NCI-H2107 (cell line): ENCODE data around the gene AOPEP.

Source experiments
- DNase-seq: peaks from one replicate; lab custom pipeline; 2025; lab: John Stamatoyannopoulos, UW

The AOPEP gene

DNA sequence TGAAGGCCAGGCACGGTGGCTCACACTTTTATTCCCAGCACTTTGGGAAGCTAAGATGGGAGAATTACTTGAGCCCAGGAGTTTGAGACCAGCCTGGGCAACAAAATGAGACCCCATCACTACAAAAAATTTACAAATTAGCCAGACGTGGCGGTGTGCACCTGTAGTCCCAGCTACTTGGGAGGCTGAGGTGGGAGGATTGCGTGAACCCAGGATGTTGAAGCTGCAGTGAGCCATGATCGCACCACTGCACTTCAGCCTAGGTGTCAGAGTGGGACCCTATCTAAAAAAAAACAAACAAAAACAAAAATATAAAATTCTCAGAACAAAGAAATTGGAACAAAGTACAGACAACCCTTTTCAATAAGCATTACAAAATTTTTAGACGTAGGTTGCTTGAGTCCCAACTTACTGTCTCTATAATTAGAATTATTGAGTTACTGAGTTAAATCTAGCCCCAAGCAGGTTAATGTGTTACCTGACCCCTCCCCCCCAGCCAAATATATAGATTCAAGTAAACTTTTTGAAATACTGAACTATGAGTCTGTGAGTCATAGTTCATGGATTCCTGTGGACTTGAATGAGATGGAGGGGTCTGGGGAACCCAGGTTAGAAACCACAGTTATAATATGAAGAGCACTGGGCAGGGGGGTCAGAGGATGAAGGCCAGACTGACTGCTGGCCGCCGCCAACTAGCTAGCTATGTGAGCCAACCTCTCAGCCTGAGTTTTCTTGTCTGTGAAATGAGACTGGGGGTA, 173.1 kb downstream of the AOPEP start:
- DNase-seq, result no peak

DNA sequence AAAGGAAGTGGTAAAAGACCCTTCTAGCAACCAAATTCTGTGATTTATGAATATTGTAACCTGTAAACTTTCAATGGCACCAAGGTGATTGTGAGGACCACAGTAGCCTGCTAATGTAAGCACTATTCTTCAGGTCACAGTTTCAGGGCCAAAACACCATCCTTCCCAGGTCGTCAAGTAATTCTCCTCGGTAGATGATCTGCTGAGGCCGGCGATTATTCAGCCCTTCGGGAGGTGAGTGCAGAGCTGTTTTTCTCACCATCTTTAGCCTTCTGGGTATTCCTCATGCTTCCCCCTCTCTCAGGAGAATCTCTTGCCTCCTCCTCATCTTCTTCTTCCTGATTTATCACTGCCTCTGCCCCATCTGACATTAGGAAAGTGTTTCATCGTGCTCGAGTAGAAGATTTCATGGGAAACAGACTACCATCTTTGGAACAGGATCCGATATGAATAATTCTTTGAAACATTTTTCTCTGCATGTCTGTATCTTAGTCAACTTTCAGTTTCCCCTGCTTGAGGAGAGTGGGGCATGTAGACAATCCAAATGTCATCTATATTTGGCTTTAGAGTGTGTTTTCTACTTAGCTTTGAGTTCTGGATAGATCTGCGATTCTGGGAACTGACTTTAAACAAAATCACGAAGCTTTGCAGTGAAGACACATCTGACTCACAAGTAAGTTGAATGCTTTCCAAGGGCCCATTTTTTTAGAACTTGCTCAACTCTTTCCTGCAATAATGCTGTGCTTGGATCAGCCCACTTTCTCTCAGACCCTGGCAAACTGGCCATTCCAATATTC, 173.9 kb downstream of the AOPEP start:
- DNase-seq, result no peak

DNA sequence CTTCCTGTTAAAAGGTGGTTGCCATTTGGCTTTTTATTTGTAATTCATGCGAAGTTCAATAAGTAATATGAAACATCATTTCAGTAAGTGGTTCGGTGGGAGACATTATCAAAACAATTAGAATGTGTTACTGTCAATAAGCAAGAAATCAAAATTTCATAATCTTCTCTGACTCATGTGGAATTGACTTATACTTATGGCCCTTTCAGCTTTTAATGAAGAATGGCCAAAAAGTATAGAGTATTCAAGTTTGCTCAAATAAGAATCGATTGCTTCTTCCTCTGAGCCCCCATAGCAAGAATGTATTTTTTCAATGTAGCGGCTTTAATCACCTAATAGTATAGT, 174.5 kb downstream of the AOPEP start:
- no peak for DNase-seq

DNA sequence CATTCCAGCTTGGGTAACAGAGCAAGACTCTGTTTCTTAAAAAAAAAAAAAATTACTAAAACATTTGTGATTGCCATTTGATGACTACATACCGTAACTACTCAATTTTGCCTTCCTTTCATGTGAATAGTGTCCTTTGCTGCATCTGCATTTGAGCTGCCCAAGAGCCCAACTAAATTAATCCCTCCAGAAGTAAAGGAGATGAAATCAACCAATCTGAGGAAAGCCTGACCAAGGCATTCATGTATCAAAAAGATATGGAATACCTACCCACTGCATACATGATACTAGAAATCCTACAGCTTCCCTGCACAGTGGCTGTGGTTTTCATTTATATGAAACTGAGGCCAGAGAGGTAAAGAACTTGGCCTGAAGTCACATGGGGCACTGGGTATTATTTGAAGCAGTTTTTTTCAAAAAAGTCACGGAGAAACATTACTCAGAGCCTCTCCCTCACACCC, 177.5 kb downstream of the AOPEP start:
- no peak for DNase-seq

DNA sequence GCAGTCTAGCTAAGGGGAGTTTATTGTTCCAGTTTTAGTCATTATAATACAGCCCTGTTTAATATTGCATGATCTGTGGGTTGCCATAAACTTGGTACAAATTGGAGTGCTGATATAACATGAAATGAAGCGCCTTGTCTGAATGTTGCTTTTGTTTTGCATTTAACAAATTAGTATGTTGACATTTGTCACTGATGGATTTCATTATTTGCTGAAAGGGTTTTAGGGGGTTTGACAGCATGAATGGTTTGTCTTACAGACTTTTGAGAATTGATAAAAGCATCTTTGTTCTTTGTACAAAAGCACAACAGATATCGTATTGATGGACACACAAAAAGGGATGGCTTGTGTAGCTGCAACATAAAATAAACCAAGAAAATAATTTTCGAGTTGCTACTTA, 178.3 kb downstream of the AOPEP start:
- DNase-seq, result no peak

DNA sequence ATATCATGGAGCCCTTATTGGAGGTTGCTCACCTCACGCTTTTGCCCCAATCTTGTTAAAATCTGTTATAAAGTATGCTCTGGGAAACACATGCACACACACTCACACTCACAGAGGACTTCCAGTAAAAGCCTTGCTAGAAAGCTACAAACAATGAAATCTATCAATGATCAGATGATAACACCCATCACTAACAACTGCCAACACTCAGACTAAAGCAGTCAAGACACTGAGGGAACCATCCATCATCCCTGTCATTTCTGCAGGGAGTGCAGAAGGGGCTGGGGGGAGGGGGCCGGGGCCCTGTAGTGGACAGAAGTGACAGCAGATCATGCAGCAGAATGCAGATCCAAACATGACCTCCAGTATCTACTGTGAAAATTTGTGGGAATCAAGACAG, 179.1 kb downstream of the AOPEP start:
- no peak for DNase-seq

DNA sequence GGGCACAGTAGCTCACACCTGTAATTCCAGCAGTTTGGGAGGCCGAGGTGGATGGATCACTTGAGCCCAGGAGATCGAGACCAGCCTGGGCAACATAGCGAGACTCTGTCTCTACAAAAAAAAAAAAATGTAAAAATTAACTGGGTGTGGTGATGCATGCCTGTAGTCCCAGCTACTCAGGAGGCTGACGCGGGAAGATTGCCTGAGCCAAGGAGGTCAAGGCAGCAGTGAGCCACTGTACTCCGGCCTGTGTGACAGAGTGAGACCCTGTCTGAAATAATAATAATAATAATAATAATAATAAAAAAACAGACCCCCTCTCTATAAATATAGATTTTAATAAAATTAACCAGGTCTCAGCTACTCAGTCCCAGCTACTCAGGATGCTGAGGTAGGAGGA, 179.7 kb downstream of the AOPEP start:
- no peak for DNase-seq

DNA sequence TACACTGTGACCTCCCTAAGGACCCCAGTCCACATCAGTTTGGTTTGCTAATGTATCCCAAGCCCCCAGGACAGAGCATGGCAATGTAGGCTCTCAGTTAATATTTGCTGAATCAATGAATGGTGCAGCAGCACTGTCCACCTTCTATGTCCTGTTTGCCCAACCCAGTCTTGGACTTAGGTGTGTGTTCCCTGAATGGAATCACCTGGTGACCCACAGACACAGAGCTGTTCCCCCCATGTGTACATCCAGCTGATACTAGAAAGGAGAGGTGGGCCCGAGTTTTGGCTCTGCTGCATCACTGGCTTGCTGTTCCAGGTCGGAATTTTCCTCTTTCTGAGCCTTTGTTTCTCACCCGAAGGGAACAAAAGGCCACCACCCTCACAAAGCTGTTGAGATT, 180.2 kb downstream of the AOPEP start:
- no peak for DNase-seq

DNA sequence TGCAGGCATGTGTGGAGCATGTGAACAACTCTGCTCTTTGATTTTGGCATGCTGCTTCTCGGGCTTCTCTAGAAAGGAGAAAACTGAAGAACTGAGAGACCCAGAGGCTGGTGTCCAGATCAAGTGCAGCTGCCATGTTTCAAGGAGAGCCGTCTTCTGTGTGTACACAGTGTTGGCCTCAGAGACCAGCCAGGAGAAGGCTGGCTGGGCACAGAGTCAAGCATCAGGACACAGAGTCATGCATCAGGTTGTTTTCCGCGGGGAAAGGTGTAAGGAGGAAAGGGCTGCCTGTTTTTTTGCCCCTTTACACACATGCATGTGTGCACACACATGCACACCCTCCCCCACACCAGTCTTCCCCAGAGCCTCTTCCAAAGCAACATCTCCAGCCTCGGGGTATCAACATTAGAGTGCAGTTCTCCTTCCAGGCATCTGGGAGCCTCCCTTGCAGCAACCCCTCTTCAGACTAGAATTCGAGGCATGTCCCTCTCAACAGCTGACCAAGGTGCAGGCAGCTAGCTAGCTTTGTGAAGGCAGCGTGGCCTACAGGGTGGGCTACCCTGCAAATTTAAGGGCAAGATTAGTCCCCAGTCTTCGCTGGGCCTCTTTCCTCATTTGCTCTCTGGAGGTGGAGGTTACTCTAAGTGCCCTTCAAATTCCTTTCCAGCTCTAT, 180.9 kb downstream of the AOPEP start:
- no peak for DNase-seq

DNA sequence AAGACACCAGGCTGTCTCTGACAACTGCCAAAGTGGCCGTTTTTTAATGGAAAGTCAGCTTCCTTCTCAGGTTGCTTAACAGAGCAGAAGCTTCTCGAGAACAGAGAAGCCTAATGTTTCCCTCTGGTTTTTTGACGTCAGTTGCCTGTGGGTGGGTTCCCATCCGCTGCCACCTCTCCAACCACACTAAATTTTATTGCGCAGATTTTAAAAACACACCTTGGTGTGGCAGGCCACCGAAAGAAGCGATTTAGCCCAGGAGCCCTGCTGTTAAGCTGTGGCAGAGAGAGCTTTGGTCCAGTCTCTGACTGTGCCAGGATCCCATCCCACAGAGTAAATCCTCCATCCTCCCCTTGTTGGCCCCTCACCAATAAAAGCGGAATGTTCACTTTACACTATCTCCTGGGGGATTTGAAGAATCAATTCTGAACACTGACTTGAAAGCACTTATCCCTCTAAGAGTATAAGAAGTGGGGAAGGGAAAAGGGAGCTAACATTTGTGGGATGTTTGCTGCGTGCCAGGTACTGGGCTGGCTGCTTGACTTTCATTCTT, 181.6 kb downstream of the AOPEP start:
- DNase-seq, result no peak

DNA sequence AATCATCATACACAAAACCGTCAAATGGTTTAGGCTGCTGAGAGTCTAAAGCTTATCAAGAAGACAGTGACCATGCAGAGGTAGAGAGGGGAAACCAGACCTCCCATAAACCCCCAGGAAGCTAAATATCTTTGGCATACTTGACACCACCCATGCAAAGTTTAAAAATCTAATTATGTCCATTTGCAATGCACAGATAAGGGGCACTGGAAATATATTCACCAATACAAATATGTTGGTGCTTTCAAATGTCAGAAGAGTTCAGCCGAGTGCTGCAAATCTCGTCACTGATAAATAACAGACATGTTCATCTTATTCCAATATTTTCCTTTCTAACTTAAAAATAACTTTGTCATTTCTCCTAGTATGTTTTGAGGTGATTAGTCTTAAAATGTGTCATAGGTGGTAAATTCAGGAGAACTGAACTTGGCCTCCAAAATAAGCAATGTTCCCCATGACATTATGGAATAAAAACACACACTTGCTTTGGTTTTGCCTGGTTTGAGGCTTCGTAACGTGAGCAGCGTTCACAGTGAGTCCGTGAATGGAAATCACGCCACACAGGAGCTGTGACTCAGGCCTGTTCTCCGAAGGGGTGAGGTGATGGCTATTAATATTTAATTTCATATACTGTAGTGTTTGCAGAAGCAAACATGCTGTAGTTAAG, 182.2 kb downstream of the AOPEP start:
- DNase-seq, result no peak

DNA sequence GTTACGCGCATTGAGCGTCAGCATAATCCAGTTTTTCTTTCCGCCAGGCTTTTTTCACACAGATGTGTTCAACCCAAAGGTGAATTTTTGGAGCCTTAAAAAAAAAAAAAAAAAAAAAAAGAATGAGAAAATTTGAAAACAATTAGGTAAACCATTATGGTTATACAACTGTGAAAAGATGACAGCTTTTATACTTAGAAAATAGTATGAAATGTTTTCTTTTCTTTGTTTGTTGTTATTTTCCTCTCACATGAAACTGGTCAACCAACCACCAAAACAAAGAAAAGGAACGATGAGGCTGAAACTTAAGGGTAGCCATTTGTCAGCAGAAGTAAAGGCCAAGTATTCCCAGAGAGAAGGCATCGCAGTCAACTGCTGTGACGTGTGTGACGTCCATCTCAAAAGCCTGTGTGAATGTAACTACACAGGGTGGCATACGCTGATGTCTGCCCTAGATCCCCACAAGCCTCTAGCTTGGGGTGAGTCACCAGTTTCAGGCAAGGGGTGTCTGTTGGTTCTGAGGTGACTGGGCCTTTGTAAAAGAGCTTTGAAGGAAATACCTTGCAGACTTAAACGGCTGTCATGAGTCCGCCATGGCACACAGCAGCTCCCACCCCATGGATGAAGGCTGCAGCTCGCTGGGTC, 182.9 kb downstream of the AOPEP start:
- DNase-seq, result no peak

DNA sequence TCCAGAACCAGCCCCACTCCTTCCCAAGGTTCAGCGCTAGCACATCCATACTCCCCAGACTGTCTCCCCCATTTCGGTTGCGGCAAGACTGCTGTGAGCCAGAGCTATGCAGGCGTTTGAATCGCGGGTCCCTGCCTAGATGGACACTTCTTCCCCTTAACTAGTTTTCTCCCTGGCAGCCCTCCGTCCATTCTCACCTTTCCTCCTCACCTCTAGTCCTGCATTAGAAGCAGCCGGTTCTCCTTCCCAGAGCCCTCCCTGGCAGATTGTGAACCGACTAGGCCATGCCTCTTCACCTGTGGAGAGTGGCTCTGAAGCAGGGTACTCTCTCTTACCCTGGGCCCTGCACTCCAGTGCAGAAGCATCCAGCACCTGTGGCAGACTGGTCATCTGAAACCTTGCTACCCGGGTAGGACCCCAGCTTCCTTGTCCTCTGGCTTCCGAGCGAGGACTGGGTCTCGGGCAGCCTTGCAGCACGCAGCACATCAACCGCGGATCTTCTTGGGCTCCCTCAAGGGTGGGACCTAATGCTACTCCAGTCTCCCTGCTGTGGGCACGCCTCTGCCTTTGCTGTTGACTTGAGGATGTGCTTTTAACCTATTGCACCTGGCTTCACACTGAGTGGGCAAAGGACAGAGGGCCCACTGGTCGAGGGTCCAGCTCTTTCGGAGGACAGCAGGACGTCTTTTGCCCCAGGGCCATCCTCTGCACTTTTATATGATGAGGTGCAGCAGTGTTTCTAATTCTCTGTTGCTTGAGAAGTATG, 183.6 kb downstream of the AOPEP start:
- DNase-seq, result no peak

DNA sequence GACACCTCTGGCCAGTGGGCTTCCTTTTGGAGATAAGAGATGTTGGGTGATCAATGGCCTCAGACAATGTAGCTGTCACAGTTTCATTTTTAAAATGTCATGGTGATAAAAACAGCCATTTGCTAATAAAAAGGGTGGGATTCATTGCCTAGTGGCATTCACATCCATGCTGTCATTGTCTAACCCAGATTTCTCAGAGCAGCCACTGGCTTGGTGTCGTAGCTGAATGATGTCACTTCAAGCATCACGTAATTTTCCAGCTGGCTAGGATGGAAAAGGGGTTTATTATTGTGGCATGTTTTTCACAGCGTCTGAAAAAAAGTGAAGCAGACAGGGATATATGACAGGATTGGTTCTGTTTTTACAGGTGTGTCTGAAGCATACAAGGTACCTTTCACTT, 184.7 kb downstream of the AOPEP start:
- DNase-seq, result no peak

DNA sequence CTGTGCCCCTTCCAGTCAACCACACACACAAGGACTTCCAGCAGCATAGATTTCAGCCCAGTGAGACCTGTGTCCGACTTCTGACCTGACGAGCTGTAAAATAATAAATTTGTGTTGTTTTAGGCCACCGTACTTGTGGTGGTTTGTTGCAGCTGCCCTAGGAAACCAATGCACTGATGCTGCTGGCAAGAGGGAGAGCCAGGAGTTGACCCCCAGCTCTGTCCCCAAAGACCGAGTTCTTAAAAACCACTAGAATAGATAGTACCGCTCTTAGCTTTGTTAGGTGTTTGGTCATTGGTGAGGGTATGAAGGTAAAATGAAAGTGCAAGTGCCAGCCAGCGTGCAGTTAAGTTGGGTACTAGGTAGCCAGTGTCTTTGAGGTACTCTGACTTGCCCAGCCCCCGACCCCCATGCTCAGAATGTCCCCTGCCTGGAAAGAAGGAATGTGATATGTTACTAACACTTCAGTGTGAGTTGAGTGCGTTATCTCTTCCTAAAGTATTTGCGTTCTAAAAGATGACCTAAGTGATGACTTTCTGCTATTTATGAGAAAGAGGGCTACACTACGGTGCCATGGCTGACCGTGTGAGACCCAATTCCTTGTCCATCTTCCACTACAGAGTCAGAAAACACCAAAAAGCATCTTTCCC, 185.6 kb downstream of the AOPEP start:
- DNase-seq, result no peak

DNA sequence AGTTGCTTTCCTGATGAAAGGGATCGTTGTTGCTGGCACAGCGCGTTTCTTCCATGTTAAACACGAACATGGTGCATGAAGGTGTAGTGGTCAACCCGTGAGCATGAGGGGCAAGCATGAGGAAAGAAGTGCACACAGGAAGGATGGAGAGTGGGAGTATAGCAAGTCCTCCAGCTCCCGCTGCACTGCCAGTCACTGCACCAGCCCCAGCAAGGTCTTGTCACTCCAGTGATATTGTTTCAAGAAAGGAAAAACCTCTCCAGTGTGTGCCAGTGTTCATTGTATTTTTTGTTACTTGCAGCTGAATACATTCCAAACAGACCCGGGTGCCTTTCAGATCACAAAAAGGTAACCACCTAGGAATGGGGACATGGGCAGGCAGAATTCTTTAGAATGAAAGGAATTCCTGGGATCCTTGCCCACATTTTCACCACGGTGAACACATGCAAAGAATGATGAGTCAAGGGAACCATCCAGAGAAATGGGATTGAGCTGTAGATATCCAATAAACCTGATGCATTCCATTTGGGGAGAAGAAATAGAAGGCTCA, 186.3 kb downstream of the AOPEP start:
- no peak for DNase-seq

DNA sequence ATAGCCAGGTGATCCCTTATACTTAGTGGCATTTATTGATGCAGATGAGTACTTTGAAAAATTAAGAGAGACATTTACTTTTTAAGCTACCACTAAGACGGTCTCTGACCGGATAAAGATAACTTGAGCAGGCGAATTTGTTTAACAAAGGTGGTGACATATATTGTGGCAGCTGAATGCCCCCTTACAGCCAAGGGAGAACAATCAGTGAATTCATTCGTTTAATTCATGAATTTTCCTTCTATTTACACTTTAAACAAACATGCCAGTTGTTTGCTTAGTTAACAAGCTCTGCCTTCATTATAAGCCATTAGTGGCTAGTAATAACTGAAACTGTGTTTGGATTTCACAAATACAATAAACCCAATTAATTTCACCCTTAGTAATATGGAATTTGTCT, 187.1 kb downstream of the AOPEP start:
- DNase-seq, result no peak

DNA sequence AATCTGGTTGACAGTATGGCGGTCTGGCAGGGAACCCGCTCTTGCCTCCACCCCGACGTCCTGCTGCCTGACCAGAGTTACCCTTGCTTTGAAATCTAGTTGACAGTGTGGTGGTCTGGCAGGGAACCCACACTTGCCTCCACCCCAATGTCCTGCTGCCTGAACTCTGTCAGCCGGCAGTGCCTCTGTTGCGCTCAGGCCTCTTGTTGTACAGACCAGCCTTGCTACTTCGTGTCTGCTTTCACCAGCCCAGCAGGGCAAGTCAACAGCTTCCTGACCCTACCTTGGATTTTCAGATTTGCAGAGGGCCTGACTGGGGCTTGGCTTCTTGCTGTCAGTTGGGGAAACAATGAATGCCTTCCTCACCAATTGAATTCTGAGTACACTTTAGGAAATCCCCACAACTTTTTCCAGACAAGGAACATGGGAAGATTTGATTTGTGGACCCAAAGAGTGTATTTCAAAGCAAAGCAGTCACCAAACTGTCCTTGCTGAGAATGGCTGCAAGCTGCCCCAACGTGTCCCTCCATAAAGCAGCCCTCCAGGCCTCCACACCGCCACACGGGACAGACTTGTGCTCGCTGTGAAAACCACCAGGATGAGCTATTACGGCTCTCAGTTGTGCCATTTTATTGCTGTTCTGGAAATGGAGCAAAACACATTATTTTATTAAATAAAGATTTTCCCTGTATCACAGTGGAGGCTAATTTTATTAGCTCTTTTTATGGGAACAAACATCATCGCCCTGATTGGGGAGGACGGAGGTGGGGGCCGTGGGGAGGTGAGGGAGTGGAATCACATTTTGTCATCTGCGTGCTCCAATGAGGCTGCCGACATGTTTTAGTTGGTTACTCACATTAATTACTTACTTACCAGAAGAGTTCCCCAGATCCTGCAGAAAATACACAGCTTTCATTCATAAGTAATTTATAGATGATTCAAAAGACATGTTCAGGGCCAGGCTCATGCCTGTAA, 189.3 kb downstream of the AOPEP start:
- DNase-seq, result no peak

DNA sequence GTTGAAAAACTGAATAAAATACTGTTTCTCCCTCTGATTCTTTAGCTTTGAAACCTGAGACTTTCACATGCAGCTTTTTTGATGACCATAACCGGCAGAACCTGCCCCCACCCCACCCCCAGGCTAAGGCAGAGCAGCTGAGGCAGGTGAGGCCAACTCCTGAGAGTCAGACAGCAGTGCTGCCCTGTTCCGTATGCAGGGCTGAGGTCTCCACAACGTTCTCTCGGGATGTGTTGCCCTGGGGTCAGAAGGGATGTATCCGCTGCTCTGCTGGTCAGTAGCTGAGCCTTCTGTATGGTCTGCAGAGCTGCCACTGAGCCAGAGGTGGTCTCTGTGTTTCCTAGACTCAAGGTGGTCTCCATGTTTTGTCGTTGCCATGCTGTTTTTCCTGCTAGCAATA, 190.5 kb downstream of the AOPEP start:
- no peak for DNase-seq
